Mesenchymal stem cell (in vitro differentiated cells and primary cell): ENCODE measurements around the gene FCHSD2.

Source experiments
- DNase-seq: peaks from one replicate; pipeline ENCODE4 v3.0.0-alpha.2; 2013
- H2AFZ ChIP-seq: one replicate; pipeline ENCODE4 v1.6.1; 2013; ENCODE audit warnings: low read depth, mild to moderate bottlenecking, control low read depth, inconsistent platforms, low read length, moderate library complexity
- H2AK5ac ChIP-seq: 2 replicates; pipeline ENCODE4 v1.6.1; 2013; ENCODE audit warnings: low read length, moderate library complexity, mild to moderate bottlenecking, inconsistent platforms; ENCODE audit not compliant: severe bottlenecking
- H2BK120ac ChIP-seq: one replicate; pipeline ENCODE4 v1.6.1; 2013; ENCODE audit warnings: low read depth, mild to moderate bottlenecking, inconsistent platforms, low read length, moderate library complexity
- H2BK12ac ChIP-seq, 2 experiments: one replicate each; pipeline ENCODE4 v1.6.1; 2013; ENCODE audit warnings: inconsistent platforms in 2 of 2, low read length in 2 of 2, mild to moderate bottlenecking in 2 of 2, moderate library complexity in 2 of 2, control low read depth in 1 of 2
- H2BK15ac ChIP-seq: one replicate; pipeline ENCODE4 v1.6.1; 2013; ENCODE audit warnings: mild to moderate bottlenecking, low read depth, inconsistent platforms; ENCODE audit not compliant: poor library complexity, severe bottlenecking
- H2BK5ac ChIP-seq: 2 replicates; pipeline ENCODE4 v1.6.1; 2013; ENCODE audit warnings: low read depth, mild to moderate bottlenecking, low read length, control low read depth, inconsistent platforms; ENCODE audit not compliant: poor library complexity, severe bottlenecking
- H3K14ac ChIP-seq, 2 experiments: one replicate each; pipeline ENCODE4 v1.6.1; 2013; ENCODE audit warnings: inconsistent platforms in 2 of 2, low read length in 2 of 2, control low read depth in 1 of 2, mild to moderate bottlenecking in 1 of 2, moderate library complexity in 1 of 2
- H3K18ac ChIP-seq, 2 experiments: one replicate each; pipeline ENCODE4 v1.6.1; 2013; ENCODE audit warnings: inconsistent platforms in 2 of 2, low read length in 2 of 2, control low read depth in 1 of 2, low read depth in 1 of 2, mild to moderate bottlenecking in 1 of 2
- H3K23ac ChIP-seq, 2 experiments: one replicate each; pipeline ENCODE4 v1.6.1; 2013; ENCODE audit warnings: inconsistent platforms in 2 of 2, low read length in 2 of 2, mild to moderate bottlenecking in 2 of 2, moderate library complexity in 2 of 2, control low read depth in 1 of 2
- H3K27ac ChIP-seq: 2 replicates; pipeline ENCODE4 v1.5.1; 2013; ENCODE audit warnings: mild to moderate bottlenecking, moderate library complexity, low read length, control low read depth, inconsistent platforms; ENCODE audit not compliant: poor library complexity, severe bottlenecking
- H3K27me3 ChIP-seq, 2 experiments: 2 replicates each; pipeline versions ENCODE4 v1.6.1 to v1.7.0; 2013; ENCODE audit warnings: low read length in 2 of 2, mild to moderate bottlenecking in 2 of 2, moderate library complexity in 2 of 2, control low read depth in 1 of 2, inconsistent platforms in 1 of 2; ENCODE audit not compliant: control insufficient read depth in 1 of 2, insufficient read depth in 1 of 2
- H3K36me3 ChIP-seq, 2 experiments: 2 replicates each; pipeline versions ENCODE4 v1.6.1 to v1.7.0; 2013; ENCODE audit warnings: low read length in 2 of 2, control low read depth in 1 of 2, inconsistent platforms in 1 of 2, low read depth in 1 of 2, mild to moderate bottlenecking in 1 of 2; ENCODE audit not compliant: insufficient read depth in 2 of 2, control insufficient read depth in 1 of 2
- H3K4ac ChIP-seq, 2 experiments: one replicate each; pipeline ENCODE4 v1.6.1; 2013; ENCODE audit warnings: inconsistent platforms in 2 of 2, low read length in 2 of 2, mild to moderate bottlenecking in 2 of 2, moderate library complexity in 2 of 2, control low read depth in 1 of 2, low read depth in 1 of 2
- H3K4me1 ChIP-seq: 2 replicates; pipeline ENCODE4 v1.6.1; 2013; ENCODE audit warnings: low read depth, low read length, control low read depth; ENCODE audit not compliant: control insufficient read depth, insufficient read depth
- H3K4me2 ChIP-seq: 2 replicates; pipeline ENCODE4 v1.6.1; 2013; ENCODE audit warnings: low read length, mild to moderate bottlenecking, inconsistent platforms; ENCODE audit not compliant: poor library complexity, severe bottlenecking
- H3K4me3 ChIP-seq, 2 experiments: 2 replicates each; pipeline versions ENCODE4 v1.5.1 to v1.7.0; 2013; ENCODE audit warnings: low read length in 2 of 2, mild to moderate bottlenecking in 2 of 2, control low read depth in 1 of 2, low read depth in 1 of 2; ENCODE audit not compliant: insufficient read depth in 1 of 2
- H3K79me1 ChIP-seq: replicated peaks from 2 replicates; pipeline ENCODE4 v1.6.1; 2013; ENCODE audit warnings: mild to moderate bottlenecking, control low read depth, low read length, inconsistent platforms; ENCODE audit not compliant: poor library complexity, severe bottlenecking
- H3K9ac ChIP-seq: 2 replicates; pipeline ENCODE4 v1.7.0; 2013; ENCODE audit warnings: mild to moderate bottlenecking, low read length, moderate library complexity
- H3K9me3 ChIP-seq: 2 replicates; pipeline ENCODE4 v1.7.0; 2013; ENCODE audit warnings: mild to moderate bottlenecking, low read length; ENCODE audit not compliant: control insufficient read depth
- H4K8ac ChIP-seq: one replicate; pipeline ENCODE4 v1.6.1; 2013; ENCODE audit warnings: inconsistent platforms, mild to moderate bottlenecking, low read length, moderate library complexity
- H4K91ac ChIP-seq: one replicate; pipeline ENCODE4 v1.6.1; 2013; ENCODE audit warnings: mild to moderate bottlenecking, low read length, inconsistent platforms
- WGBS: methylation state at CpG from one replicate; pipeline ENCODE4 v1.1.7; 2013; ENCODE audit warnings: mixed read lengths; 5-methylcytosine and 5-hydroxymethylcytosine counted together

The FCHSD2 gene

DNA sequence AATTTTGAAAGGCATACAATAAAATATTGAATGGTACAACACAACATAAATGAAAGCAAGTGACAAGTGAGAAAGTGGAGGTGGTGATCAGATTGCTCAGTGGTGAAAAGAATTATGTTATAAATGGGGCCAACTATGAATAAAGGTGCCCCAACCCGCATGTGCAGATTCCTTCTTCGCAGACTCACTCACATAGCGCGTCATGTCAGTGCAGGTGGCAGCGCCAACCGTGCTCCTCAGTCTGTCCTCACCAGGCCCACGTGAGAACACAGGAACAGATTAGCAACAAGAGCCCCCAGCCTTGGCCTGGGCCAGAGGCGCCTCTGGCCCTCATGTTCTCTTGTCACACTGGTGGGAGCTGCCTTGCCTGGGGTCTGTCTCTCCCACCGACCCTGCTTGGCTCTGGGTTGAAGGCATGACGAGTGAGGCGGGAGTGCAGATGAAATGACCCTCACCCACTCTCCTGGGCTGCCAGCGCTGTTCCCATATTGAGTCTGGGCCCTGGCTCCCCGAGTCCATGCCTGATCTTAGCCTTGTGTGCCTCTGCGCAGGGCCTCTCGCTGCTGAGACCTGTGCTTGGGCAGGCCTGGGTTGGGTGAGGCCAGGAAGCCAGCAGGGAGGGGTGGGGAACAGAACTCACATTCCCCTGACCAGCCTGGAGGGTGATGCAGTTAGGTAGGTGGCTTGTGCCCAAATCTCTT lies 321.5 kb downstream of the FCHSD2 start:
- H3K27ac ChIP-seq, result no peak overlapping the region
- peaks cover 8 to 16% of the 10 kb centered on the region in 2 experiments for H3K36me3 ChIP-seq
- no peak overlapping the region for H2AK5ac ChIP-seq
- no peak overlapping the region for H3K9ac ChIP-seq
- H3K4me1 ChIP-seq, result peaks cover 34% of the 10 kb centered on the region
- H3K4me2 ChIP-seq, result no peak overlapping the region
- H2BK5ac ChIP-seq, result no peak overlapping the region
- no peak overlapping the region for H4K8ac ChIP-seq
- H4K91ac ChIP-seq, result no peak overlapping the region
- H3K23ac ChIP-seq, result no peak overlapping the region
- H3K27me3 ChIP-seq, result no peaks in the 10 kb centered on the region
- 98% methylated on average over 15 of the region's 15 CpGs for whole genome bisulfite sequencing
- H2AFZ ChIP-seq, result no peak overlapping the region
- no peak overlapping the region for H3K4ac ChIP-seq
- H2BK12ac ChIP-seq, result no peak overlapping the region
- peaks cover under 1% of the 10 kb centered on the region for H3K79me1 ChIP-seq
- no peaks in the 10 kb centered on the region for H3K9me3 ChIP-seq
- DNase-seq, result no peak
- no peak overlapping the region for H3K18ac ChIP-seq
- no peak overlapping the region for H3K4me3 ChIP-seq
- H2BK120ac ChIP-seq, result no peak overlapping the region
- no peak overlapping the region for H2BK15ac ChIP-seq
- H3K14ac ChIP-seq, result no peak overlapping the region

DNA sequence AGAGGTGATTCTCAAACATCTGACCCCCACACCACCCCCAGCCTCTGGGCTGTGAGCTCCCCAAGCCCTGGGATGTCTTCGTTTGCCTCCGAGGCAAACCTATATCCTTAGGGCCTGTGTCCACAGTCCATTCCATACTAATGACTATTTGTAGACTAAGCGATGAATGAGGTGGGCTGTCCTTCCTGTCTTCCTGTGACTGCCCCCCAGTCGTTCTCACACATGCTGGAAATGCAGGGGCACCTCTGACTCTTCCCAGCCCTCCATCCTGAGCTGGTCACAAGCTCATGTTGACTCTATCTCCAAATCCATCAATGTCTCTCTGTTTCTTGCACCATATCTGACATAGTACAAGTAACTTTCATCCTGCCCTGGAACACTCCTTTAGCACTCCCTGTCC lies 323.1 kb downstream of the FCHSD2 start:
- Histone ChIP-seq H3K23ac (no peak overlapping the region), H4K91ac (no peak overlapping the region), H3K79me1 (peaks cover 5% of the 10 kb centered on the region), H2BK12ac (no peak overlapping the region), H4K8ac (no peak overlapping the region), H2BK5ac (no peak overlapping the region), H2AFZ (no peak overlapping the region), H3K4ac (no peak overlapping the region), H3K27me3 (no peaks in the 10 kb centered on the region), H3K27ac (no peak overlapping the region), H2AK5ac (no peak overlapping the region), H3K9ac (no peak overlapping the region), H3K36me3 (peaks cover 8 to 16% of the 10 kb centered on the region in 2 experiments), H2BK15ac (no peak overlapping the region), H3K14ac (no peak overlapping the region), H3K4me2 (no peak overlapping the region), H3K4me1 (peaks cover 30% of the 10 kb centered on the region), H3K4me3 (no peak overlapping the region), H3K9me3 (no peaks in the 10 kb centered on the region), H3K18ac (no peak overlapping the region), H2BK120ac (no peak overlapping the region)
- no peak for DNase-seq
- WGBS, result 57% methylated on average over 4 of the region's 4 CpGs

DNA sequence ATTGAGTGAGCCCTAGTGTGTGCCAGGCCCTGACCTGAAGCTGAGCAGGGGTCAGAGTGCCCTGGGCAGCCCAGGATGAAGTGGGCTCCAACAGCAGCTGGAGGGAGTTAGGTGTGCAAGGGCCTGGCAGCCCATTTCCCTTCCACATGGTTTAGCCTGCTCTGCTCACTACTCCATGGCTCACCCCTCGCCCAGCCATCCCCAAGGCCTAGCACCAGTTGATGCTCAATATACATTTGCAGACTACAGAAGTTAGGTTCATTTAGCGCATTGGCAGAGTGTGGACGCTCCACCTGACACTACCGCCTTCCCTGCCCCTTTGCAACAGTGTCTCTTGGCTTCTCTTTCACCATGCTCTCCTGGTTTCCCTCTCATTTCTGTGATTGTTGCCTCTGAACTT lies 324.2 kb downstream of the FCHSD2 start:
- H2BK12ac ChIP-seq, result no peak overlapping the region
- H3K79me1 ChIP-seq, result peaks cover 7% of the 10 kb centered on the region
- H2AFZ ChIP-seq, result no peak overlapping the region
- H3K4ac ChIP-seq, result no peak overlapping the region
- H2BK15ac ChIP-seq, result no peak overlapping the region
- peaks cover 8 to 16% of the 10 kb centered on the region in 2 experiments for H3K36me3 ChIP-seq
- H3K9me3 ChIP-seq, result no peaks in the 10 kb centered on the region
- H3K27ac ChIP-seq, result no peak overlapping the region
- no peak overlapping the region for H4K91ac ChIP-seq
- no peak overlapping the region for H3K14ac ChIP-seq
- no peaks in the 10 kb centered on the region for H3K27me3 ChIP-seq
- WGBS, result over 99% methylated on average over 4 of the region's 4 CpGs
- H2BK120ac ChIP-seq, result no peak overlapping the region
- H3K23ac ChIP-seq, result no peak overlapping the region
- DNase-seq, result no peak
- no peak overlapping the region for H3K4me3 ChIP-seq
- H3K18ac ChIP-seq, result no peak overlapping the region
- no peak overlapping the region for H2AK5ac ChIP-seq
- H4K8ac ChIP-seq, result no peak overlapping the region
- H3K4me1 ChIP-seq, result peaks cover 39% of the 10 kb centered on the region
- H3K4me2 ChIP-seq, result no peak overlapping the region
- H2BK5ac ChIP-seq, result no peak overlapping the region
- H3K9ac ChIP-seq, result no peak overlapping the region

DNA sequence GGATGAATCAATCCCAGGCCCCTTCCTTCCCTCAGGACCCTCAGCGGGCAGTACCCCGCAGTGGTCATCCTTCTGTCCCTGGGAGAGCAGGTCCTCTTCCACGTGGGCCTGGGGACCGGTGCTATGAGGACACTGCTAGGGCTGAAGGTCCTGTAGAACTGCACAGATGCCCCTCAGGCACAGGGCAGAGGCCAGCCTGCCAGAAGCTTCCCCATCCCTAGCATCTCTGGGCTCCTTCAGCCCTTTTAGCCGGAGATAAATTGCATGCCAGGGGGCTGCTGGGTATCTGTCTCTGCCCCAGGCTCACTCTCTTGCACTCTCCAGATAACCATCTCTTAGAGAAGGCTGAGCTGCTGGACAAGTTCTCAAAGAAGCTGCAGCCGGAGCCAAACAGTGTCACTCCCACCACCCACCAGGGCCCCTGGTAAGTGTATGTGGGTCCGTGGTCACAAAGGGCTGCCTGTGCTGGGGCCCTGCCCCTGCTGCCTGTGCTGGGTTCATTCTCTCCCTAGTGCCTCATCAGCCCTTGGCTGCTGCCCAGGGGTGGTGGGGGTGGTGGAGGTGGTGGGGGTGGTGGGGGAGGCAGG lies 325.6 kb downstream of the FCHSD2 start:
- H2AFZ ChIP-seq, result no peak overlapping the region
- H2BK15ac ChIP-seq, result no peak overlapping the region
- DNase-seq, result no peak
- peak overlapping the region in 1 of 2 experiments; percentile 49 for H3K18ac ChIP-seq
- no peak overlapping the region for H4K8ac ChIP-seq
- H3K27ac ChIP-seq, result no peak overlapping the region
- no peak overlapping the region for H3K4me2 ChIP-seq
- no peak overlapping the region for H2AK5ac ChIP-seq
- peaks cover 12% of the 10 kb centered on the region for H3K79me1 ChIP-seq
- H2BK5ac ChIP-seq, result no peak overlapping the region
- no peak overlapping the region for H2BK120ac ChIP-seq
- H3K23ac ChIP-seq, result no peak overlapping the region
- H2BK12ac ChIP-seq, result peak overlapping the region in 1 of 2 experiments; percentile 37
- peak overlapping the region in 1 of 2 experiments; percentile 63 for H3K14ac ChIP-seq
- no peak overlapping the region for H3K9ac ChIP-seq
- peaks cover 33% of the 10 kb centered on the region for H3K4me1 ChIP-seq
- no peaks in the 10 kb centered on the region for H3K9me3 ChIP-seq
- peak overlapping the region; percentile 57 to 83 for H3K4ac ChIP-seq
- WGBS, result 84% methylated on average over 6 of the region's 7 CpGs
- peak overlapping the region; percentile 75 for H4K91ac ChIP-seq
- no peaks in the 10 kb centered on the region for H3K27me3 ChIP-seq
- H3K36me3 ChIP-seq, result peaks cover 8 to 16% of the 10 kb centered on the region in 2 experiments
- H3K4me3 ChIP-seq, result no peak overlapping the region
